Activated T-cell treated with anti-CD3 and anti-CD28 coated beads for 48 hours (primary cell): ENCODE results near the gene TPCN2.
A peak's percentile ranks its signal among the peaks of the same experiment; 100 is the strongest.
"Not testable (repeated sequence)": the region's sequence is repeated elsewhere in the genome, so short reads cannot be mapped to it uniquely, and the experiment has no call there.

ENCODE experiments used
- DNase-seq: peaks from one replicate; pipeline ENCODE4 v3.0.0-alpha.2; 2020; ENCODE audit warnings: low read depth

The TPCN2 gene

GRCh38 chr11:69130654-69131053, 81.9 kb downstream of the TPCN2 start:
- DNase-seq: no peak

- DNase-seq: no peak
Observed at GRCh38 chr11:69131121-69131566, 82.4 kb downstream of the TPCN2 start.

GRCh38 chr11:69131644-69132300, 83.0 kb downstream of the TPCN2 start:
- DNase-seq: no peak

GRCh38 chr11:69132301-69132670, 83.6 kb downstream of the TPCN2 start:
- no peak for DNase-seq

GRCh38 chr11:69133251-69133650, 84.5 kb downstream of the TPCN2 start:
- no peak for DNase-seq

- not testable (repeated sequence) for DNase-seq
Observed at GRCh38 chr11:69134182-69134581, 85.5 kb downstream of the TPCN2 start.

GRCh38 chr11:69134957-69135356, 86.2 kb downstream of the TPCN2 start:
- no peak for DNase-seq

- no peak for DNase-seq
Observed at GRCh38 chr11:69135420-69136363, 87.0 kb downstream of the TPCN2 start.

- no peak for DNase-seq
Observed at GRCh38 chr11:69136471-69136870, 87.7 kb downstream of the TPCN2 start.

- no peak for DNase-seq
Observed at GRCh38 chr11:69137151-69137844, 88.6 kb downstream of the TPCN2 start.

- no peak for DNase-seq
Observed at GRCh38 chr11:69138265-69138664, 89.5 kb downstream of the TPCN2 start.

- not testable (repeated sequence) for DNase-seq
Observed at GRCh38 chr11:69140161-69140560, 91.4 kb downstream of the TPCN2 start.

- no peak for DNase-seq
Observed at GRCh38 chr11:69140635-69141034, 91.9 kb downstream of the TPCN2 start.

GRCh38 chr11:69141742-69142141, 93.0 kb downstream of the TPCN2 start:
- DNase-seq: no peak

- DNase-seq: no peak
Observed at GRCh38 chr11:69142895-69143294, 94.2 kb downstream of the TPCN2 start.

- DNase-seq: peak; percentile 33
Observed at GRCh38 chr11:69144316-69145049, 95.8 kb downstream of the TPCN2 start.

- no peak for DNase-seq
Observed at GRCh38 chr11:69145050-69145380, 96.3 kb downstream of the TPCN2 start.

GRCh38 chr11:69148377-69148762, 99.6 kb downstream of the TPCN2 start:
- no peak for DNase-seq

GRCh38 chr11:69148806-69149205, 100.1 kb downstream of the TPCN2 start:
- DNase-seq: no peak

- DNase-seq: not testable (repeated sequence)
Observed at GRCh38 chr11:69149338-69150045, 100.8 kb downstream of the TPCN2 start.

GRCh38 chr11:69150175-69150574, 101.4 kb downstream of the TPCN2 start:
- no peak for DNase-seq
